DOHH2 (cell line): ENCODE results near the gene MEAF6.

Experiments used
- CTCF ChIP-seq: fragments of 200-600 bp; sonication (generic); IDR thresholded peaks from one replicate; pipeline ENCODE4 v1.5.1; 2014; ENCODE audit warnings: antibody characterized with exemption, mild to moderate bottlenecking, low read depth, low read length; ENCODE audit not compliant: poor library complexity, severe bottlenecking
- EZH2phosphoT487 ChIP-seq: fragments of 200-600 bp; sonication (generic); IDR thresholded peaks from 2 replicates; pipeline ENCODE4 v1.6.1; 2017; ENCODE audit warnings: borderline replicate concordance, mild to moderate bottlenecking, antibody characterized with exemption, low read length, moderate library complexity, mixed read lengths

GRCh38 chr1:37485902-37486679 is 28.5 kb downstream of the MEAF6 start:
- no peak for TF ChIP-seq CTCF
- TF ChIP-seq EZH2phosphoT487 = no peak
